Measurements from ENCODE around the gene INKA1. TPM values are rescaled to one million over a fixed set of nuclear protein-coding genes. Genes with fewer than 3 reads are reported as not detected.

Gene INKA1
- total and polyA plus RNA-seq, 9 donors: 0.25 to 5.5 (median 3.4) TPM

DNA sequence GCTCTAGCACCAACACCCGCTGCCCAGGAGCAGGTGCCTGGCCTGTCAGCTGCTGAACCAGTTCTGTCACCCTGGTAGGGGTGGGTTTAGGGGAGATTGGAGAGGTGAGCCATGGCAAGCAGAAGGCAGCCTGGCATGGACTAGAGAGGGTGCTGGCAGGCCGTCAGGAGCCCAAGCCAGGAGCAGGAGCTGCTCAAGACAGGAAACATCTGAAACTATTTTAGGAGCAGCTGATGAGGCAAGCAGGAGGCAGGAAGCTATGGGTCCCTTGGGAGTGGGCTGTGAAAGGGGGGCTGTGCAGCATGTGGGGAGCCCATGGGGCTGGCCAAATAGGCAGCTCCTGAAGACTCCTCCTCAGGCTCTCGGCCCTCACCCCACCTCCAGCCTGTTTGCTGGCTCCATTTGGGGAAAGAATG lies 2.3 kb downstream of the INKA1 start:
- TF ChIP-seq EP300 (IDR thresholded peaks at IDR 0.05) (no peak), POLR2A (IDR thresholded peaks at IDR 0.05) (no peak)
- TF ChIP-seq, protein P1, sequence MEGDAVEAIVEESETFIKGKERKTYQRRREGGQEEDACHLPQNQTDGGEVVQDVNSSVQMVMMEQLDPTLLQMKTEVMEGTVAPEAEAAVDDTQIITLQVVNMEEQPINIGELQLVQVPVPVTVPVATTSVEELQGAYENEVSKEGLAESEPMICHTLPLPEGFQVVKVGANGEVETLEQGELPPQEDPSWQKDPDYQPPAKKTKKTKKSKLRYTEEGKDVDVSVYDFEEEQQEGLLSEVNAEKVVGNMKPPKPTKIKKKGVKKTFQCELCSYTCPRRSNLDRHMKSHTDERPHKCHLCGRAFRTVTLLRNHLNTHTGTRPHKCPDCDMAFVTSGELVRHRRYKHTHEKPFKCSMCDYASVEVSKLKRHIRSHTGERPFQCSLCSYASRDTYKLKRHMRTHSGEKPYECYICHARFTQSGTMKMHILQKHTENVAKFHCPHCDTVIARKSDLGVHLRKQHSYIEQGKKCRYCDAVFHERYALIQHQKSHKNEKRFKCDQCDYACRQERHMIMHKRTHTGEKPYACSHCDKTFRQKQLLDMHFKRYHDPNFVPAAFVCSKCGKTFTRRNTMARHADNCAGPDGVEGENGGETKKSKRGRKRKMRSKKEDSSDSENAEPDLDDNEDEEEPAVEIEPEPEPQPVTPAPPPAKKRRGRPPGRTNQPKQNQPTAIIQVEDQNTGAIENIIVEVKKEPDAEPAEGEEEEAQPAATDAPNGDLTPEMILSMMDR (IDR thresholded peaks at IDR 0.05): no peak
- WGBS, 3 donors: 39 to 47% (median 42%) methylated on average over 3 of the region's 3 CpGs
- peak overlapping the region; percentile 74 to 83 for H3K27ac ChIP-seq
- H3K9me3 ChIP-seq: no peaks in the 10 kb centered on the region
- peak; percentile 74 to 89 (median 84) for DNase-seq
- H3K36me3 ChIP-seq: no peaks in the 10 kb centered on the region
- H3K4me3 ChIP-seq: no peak overlapping the region
- H3K27me3 ChIP-seq: no peaks in the 10 kb centered on the region
- H3K4me1 ChIP-seq (ENCODE audit: insufficient read depth): peaks cover 11% of the 10 kb centered on the region
- intact Hi-C loops (cut with DNase I): loop anchor here in 2 of 4 donors (2.0 to 10.0 kb wide), 2 partner anchors 33 to 99 kb away; partner anchors contain the start of gene MST1R (in 1 of the 2)

DNA sequence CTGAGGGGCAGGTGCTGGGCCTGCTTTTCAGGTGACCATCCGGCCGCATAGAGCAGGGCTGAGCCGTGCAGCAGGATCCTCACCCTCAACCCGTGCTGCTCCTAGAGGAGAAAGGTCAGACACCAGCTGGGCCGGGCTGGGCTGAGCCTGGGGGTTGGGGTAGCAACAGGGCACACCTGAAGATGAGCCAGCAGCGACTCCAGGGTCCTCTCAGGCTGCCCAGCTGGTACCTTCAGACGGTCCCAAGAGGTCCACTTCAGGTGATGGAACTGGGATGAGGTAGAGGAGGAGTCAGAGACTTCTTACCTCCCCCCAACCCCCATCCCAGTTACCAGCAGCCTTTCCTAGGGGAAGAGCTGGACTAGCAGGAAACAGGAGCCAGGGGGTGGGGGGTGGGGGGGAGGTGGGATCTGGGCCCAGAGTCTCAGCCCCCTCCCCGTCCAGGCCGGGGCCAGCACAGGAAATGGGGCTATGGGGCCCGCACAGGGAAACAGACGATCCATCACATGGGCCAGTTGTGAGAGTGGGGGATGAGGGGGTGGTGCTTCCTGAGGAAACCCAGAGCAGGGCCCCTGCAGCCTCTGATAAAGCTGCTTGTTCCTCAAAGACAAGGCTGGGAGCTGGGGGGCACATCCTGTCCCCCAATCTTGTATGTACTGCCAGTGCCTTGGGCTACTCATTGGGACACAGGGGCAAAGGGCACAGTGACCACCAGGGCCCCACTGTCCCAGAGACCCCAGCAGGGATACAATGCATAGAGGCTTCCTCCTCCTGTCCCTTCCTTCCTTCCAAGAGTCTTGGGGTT lies 3.0 kb downstream of the INKA1 start:
- peak in 4 of 5 donors; percentile 46 to 67 (median 63) for DNase-seq
- no peak for TF ChIP-seq EP300 (IDR thresholded peaks at IDR 0.05)
- TF ChIP-seq, protein P1 (IDR thresholded peaks at IDR 0.05): no peak
- TF ChIP-seq POLR2A (IDR thresholded peaks at IDR 0.05): no peak
- peak overlapping the region; percentile 74 to 83 for H3K27ac ChIP-seq
- H3K4me3 ChIP-seq: no peak overlapping the region
- no peaks in the 10 kb centered on the region for H3K9me3 ChIP-seq
- H3K36me3 ChIP-seq: no peaks in the 10 kb centered on the region
- H3K27me3 ChIP-seq: no peaks in the 10 kb centered on the region
- WGBS, 3 donors: 36 to 43% (median 42%) methylated on average over 11 of the region's 11 CpGs
- peaks cover 11% of the 10 kb centered on the region for H3K4me1 ChIP-seq (ENCODE audit: insufficient read depth)
- intact Hi-C loops (cut with DNase I): loop anchor here in 2 of 4 donors (2.0 to 10.0 kb wide), 2 partner anchors 33 to 99 kb away; partner anchors contain the start of gene MST1R (in 1 of the 2)

DNA sequence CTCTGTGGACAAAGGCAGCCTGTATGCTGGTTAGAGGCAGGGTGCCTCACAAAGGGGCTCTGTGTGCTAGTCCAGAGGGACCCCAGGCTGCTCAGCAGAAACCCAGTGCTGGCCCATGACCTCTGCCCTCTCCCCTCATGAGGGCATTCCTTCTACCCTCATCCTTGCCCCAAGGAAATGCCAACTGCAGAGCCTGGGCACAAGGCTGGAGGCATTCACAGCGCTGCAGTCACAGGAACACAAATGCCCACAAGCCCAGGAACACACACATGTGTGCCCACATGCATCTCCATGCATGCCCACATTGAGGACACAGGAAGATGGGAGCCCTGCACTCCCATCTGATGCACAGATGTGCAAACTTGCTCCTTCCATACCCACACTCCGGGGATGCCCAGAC lies 3.8 kb downstream of the INKA1 start:
- Histone ChIP-seq H3K4me3 (no peak overlapping the region), H3K4me1 (ENCODE audit: insufficient read depth) (peaks cover 11% of the 10 kb centered on the region), H3K27ac (peak overlapping the region in 1 of 2 donors; percentile 74), H3K9me3 (no peaks in the 10 kb centered on the region), H3K27me3 (no peaks in the 10 kb centered on the region), H3K36me3 (no peaks in the 10 kb centered on the region)
- WGBS, 3 donors: 79 to 85% (median 79%) methylated on average over 2 of the region's 2 CpGs
- intact Hi-C loops (cut with DNase I): loop anchor here in 1 of 4 donors (10.0 kb wide), 1 partner anchor 98 kb away; the partner anchor contains the start of gene MST1R
- TF ChIP-seq EP300 (IDR thresholded peaks at IDR 0.05) (no peak), POLR2A (IDR thresholded peaks at IDR 0.05) (no peak)
- TF ChIP-seq, protein P1 (IDR thresholded peaks at IDR 0.05): no peak
- DNase-seq: no peak

DNA sequence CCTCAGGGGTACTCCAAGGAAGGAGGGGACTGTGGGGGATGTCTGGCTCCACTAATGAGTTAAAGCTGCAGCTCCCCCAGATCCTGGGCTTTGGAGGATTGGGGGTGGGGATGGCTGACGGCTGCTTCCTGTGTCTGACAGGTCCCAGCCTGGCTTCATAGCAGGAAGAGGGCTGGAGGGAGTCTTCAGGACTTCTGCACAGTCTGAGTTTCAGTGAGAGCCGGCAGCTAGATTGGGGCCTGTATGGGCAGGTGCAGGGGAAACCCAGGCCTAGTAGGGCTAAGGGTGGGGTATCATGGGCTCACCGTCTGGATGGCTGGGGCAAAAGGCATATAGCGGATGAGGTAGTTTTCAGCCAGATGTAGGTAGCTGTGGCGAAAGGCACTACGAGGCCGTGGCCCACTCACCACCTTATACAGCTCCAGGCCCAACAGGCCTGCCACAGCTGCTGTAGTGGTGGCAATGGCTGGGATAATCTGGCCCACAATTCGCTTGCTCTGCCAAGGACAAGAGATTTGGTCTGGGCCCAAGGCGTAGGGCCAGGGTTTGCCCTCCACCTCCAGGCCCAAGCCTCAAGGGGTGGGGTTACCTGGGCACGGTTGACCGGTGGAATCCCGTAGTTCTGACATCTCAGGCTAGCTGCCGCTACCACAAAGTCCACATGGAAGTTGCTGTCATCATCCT lies 4.5 kb downstream of the INKA1 start:
- H3K27ac ChIP-seq: no peak overlapping the region
- H3K9me3 ChIP-seq: no peaks in the 10 kb centered on the region
- no peaks in the 10 kb centered on the region for H3K36me3 ChIP-seq
- H3K27me3 ChIP-seq: no peaks in the 10 kb centered on the region
- no peak overlapping the region for H3K4me3 ChIP-seq
- WGBS, 3 donors: 67 to 75% (median 68%) methylated on average over 13 of the region's 13 CpGs
- intact Hi-C loops (cut with DNase I): loop anchor here in 1 of 4 donors (10.0 kb wide), 1 partner anchor 97 kb away; the partner anchor contains the start of gene MST1R
- H3K4me1 ChIP-seq (ENCODE audit: insufficient read depth): peaks cover 11% of the 10 kb centered on the region
- TF ChIP-seq POLR2A (IDR thresholded peaks at IDR 0.05) (no peak), EP300 (IDR thresholded peaks at IDR 0.05) (no peak)
- DNase-seq: no peak
